GM21825 (cell line): ENCODE results near the gene OFD1.

Experiments used
- ATAC-seq: cut with Tn5 transposase; IDR thresholded peaks from one replicate; pipeline ENCODE4 v1.9.1; 2021; ENCODE audit warnings: mild to moderate bottlenecking, moderate library complexity; ENCODE audit not compliant: unreplicated experiment

Gene OFD1, protein sequence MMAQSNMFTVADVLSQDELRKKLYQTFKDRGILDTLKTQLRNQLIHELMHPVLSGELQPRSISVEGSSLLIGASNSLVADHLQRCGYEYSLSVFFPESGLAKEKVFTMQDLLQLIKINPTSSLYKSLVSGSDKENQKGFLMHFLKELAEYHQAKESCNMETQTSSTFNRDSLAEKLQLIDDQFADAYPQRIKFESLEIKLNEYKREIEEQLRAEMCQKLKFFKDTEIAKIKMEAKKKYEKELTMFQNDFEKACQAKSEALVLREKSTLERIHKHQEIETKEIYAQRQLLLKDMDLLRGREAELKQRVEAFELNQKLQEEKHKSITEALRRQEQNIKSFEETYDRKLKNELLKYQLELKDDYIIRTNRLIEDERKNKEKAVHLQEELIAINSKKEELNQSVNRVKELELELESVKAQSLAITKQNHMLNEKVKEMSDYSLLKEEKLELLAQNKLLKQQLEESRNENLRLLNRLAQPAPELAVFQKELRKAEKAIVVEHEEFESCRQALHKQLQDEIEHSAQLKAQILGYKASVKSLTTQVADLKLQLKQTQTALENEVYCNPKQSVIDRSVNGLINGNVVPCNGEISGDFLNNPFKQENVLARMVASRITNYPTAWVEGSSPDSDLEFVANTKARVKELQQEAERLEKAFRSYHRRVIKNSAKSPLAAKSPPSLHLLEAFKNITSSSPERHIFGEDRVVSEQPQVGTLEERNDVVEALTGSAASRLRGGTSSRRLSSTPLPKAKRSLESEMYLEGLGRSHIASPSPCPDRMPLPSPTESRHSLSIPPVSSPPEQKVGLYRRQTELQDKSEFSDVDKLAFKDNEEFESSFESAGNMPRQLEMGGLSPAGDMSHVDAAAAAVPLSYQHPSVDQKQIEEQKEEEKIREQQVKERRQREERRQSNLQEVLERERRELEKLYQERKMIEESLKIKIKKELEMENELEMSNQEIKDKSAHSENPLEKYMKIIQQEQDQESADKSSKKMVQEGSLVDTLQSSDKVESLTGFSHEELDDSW

GRCh38 chrX:13734278-13735172 is at the start of gene OFD1, which contains the start of gene TRAPPC2:
Gene OFD1 (plus strand): TSS chrX:13734748. CDS start chrX:13735072, 324 bp downstream.
Gene TRAPPC2 (minus strand): TSS chrX:13734620. CDS start chrX:13719963, 14,657 bp downstream.
- peak; percentile 93 for ATAC-seq

DNA sequence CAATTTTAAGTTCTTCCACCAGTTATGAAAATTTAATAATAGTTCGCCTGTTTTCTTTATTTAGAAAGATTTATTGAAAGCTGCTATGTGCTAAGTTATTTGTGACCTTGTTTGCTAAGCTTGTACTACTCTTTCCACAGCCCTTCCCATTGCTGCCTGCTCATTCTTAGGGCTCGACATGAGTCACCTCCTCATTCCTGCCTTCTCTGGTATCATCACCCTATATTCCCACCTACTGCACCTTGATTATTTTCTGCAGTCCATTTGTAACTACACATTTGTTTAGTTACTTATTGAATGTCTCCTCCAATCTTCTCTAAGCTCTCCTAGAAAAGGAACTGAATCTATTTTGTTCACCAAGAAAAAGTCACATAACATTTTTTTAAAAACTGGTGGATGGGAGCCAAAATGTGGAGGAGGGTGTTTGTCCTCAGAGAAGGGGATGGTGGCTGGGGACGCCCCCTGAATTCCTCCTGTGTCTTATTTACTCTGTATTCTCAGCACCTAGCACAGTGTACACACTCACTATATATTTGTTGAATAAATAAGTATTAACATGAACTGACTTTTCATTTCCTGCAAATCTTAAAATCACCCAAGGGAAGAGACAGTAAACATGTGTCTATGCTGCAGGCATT is 49.3 kb upstream of the OFD1 start:
- no peak for ATAC-seq

- ATAC-seq, result no peak
These were observed 47.3 kb upstream of the OFD1 start for GRCh38 chrX:13687203-13687602.

DNA sequence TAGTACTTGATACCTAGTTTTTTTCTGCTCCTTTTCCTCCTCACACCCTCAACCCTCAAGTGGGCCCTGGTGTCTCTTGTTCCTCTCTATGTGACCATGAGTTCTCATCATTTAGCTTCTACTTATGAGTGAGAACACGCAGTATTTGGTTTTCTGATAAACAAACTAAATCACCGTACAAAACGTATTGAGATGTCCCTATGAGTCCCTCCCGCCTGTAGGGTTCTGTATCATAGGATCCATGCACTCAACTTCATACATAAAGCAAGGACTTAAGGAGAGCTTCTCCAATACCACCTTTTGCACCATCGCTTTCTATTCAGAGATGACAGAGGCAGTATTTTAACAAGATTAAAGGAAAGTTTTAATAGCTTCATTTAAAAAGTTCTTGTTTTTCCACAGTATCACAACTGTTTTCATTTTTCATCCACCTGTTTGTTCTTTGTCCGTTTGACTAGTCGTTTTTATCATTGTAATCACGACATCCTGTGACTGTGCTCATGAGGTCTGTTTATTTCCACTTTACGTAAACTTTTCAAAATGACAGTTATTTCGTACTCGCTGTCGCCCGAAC is 46.1 kb upstream of the OFD1 start:
- no peak for ATAC-seq

DNA sequence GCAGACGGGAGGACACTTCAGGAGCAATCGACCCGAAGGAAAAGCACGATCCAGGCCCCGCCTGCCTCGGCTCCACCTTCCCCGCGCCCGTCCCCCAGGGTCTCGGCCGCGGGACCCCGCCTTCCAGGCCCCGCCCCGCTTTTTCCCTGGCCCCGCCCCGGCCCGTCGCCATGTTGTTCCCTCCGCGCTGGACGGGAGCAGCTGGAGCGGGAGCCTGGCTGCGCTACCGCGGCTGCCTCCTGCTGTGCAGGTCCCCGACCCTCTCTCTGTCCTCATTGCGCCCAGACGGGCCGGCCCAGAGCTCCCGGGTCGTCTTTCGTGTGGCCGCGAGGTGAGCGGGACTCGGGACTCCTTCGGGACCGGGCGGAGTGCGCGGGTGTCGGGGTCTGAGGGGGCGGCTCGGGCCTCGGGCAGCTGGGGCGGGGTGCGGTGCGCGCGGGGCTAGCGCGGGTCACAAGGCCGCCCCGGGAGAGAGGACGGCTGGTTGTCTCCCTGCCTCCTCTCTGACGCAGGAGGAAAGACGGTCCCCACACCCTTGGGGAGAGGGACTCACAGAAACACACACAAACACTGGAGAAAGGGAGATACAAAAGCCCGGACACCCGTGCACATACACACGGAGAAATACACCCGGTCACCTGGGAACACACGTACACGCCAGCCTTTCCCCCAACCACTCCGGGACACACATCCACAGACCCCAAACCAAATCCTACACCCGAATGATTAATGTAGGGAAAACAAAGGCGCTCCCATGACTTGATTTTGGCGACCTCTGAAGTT is 45.4 kb upstream of the OFD1 start, which contains the start of gene RAB9A:
TSS of gene RAB9A (plus strand) at position 171 of the 783 bp plus-strand sequence. CDS start 19,619 bp downstream, outside the sequence.
- peak; percentile 78 for ATAC-seq

DNA sequence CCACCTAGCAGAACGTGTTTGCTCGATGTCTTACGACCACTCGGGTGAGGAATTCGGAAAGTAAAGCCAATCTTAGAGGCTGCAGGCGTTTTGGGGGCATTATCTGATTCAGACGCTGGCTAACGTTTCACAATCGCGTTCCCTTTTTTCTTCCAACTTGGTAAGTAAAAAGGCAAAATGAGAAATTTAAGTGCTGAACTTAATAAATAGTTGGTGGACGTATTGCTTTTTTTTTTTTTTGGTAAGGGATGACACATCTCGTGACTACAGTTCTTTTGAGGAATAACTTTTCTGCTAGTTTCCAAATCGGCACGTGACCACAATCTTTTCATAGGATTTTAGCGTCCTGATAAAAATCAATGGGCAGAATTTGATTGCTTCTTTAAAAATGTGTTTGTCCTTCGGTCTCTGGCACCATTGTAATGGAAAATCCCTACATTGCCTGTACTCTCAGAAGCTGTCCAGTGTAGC is 44.8 kb upstream of the OFD1 start:
- ATAC-seq, result no peak

- ATAC-seq, result no peak
These were observed 43.7 kb upstream of the OFD1 start for GRCh38 chrX:13690836-13691235.

GRCh38 chrX:13691841-13692371 is 42.6 kb upstream of the OFD1 start:
- no peak for ATAC-seq

DNA sequence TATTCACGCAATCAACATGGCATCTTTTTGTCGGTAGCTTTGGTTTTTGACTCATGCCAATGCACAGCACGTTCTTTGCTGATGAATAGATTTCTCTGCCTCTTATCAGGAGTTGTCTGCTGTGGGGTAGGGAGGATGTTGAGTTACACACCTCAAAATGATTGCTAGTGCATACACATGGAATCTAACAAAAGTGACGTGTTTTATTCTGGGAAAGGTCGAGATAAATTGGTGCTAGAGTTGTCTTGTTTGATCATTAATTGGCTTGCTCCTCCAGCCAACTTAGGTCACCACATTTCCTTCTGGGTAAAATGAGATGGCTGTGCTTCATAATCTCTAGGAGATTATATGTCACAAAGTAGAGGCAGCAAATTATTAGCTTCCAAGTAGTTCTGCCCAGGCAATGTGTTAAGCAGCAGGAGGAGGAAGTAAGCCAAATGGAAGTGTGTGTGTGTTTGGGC is 41.7 kb upstream of the OFD1 start:
- ATAC-seq, result no peak

- ATAC-seq, result no peak
These were observed 41.1 kb upstream of the OFD1 start for GRCh38 chrX:13693341-13693961.

DNA sequence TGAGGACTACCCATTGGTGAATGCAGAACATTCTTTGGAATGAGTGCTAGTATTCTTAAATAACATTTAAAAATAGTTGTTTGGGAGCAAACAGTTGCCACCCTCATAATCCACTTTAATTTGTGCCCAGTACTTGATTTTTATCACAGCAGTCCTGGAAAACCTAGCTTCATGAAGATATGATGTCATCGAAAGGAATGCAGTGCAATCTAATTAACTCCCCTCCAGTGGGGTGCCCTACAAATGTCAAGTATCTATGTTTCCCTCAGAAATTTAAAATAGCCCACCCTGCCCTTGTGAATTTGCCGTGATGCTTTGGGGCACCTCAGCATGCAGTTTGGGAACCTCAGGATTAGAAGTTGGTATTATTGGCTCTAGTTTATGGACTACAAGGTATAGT is 40.2 kb upstream of the OFD1 start:
- no peak for ATAC-seq

- no peak for ATAC-seq
These were observed 39.6 kb upstream of the OFD1 start for GRCh38 chrX:13694983-13695382.

- no peak for ATAC-seq
These were observed 38.9 kb upstream of the OFD1 start for GRCh38 chrX:13695601-13696115.

GRCh38 chrX:13697455-13697854 is 37.1 kb upstream of the OFD1 start:
- peak; percentile 52 for ATAC-seq

DNA sequence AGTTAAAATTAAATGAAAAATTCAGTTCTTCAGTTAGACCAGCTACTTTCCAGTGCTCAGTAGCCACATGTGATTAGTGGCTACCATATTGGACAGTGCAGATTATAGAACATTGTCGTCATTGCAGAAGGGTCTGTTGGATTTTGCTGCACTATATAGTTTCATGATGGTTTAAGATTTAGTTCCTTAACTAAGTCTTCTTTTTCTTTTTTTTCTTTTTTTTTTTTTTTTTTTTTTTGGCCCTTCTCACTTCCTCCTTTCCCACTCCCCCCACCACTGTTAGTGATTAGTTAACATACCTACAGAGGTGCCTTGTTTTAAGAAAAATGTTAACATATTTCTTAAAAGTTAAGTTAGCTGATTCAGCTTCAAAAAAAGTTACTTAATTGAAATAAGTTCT is 36.6 kb upstream of the OFD1 start:
- ATAC-seq, result no peak

DNA sequence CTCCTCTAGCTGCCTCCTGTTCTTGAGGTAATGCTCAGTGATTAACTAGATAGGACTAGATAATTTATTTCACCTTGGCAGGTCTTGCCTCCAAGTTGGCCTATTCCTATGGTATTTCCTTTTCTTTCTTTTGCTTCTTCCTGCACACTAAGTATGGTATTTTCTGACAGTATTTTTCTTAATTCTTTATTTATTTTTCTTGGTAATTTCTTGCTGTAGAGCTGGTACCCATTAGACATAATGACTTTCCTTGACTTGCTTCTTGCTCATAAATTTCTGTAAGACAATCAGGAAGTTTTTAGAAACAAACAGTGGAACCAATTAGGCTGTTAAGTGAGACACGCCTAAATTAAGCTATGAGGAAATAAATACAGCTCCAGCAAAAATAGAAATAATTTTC is 36.1 kb upstream of the OFD1 start:
- ATAC-seq, result no peak

DNA sequence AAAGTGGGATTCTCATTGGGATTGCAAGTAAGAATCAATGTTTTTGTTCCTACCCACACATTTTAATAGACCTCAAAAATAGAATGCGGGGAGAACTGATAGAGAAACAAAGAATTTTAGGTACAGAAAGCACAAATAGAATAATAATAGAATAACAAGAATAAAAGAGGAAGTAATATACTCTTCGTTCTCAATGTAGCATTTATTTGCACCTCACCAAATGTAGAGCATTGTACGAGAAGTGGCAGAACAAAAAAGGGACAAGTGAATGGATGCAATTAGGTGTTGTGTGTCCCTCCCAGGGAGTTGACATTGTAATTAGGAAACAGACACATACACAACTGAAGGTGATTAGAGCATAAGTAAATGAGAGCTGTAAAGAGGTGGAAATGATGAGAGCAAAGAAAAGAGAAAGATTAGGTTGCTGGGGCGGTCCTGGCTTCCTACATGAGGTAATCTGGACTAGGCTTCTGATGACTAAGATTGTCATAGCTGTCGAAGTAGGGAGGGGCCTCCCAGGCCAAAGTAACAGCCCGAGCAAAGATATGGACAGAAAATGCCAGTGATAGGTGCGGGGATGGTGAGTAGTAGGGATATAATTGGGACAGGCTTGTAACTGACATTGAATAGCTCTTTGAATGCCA is 35.2 kb upstream of the OFD1 start:
- ATAC-seq, result peak; percentile 38
